ENCODE results near the gene CARD11.

Gene CARD11

GRCh38 chr7:2870471-2870931, 173.2 kb downstream of the CARD11 start (continued):
- TF ChIP-seq TSHZ2 (CRISPR knock-in tag; IDR thresholded peaks at IDR 0.05) = no peak
- no peak for TF ChIP-seq OSR1 (CRISPR knock-in tag; IDR thresholded peaks at IDR 0.05)
- no peak for TF ChIP-seq TOX (CRISPR knock-in tag; IDR thresholded peaks at IDR 0.05; ENCODE audit: borderline replicate concordance)
- TF ChIP-seq ISL1 (CRISPR knock-in tag; IDR thresholded peaks at IDR 0.05) = no peak
- TF ChIP-seq GLIS3 (CRISPR knock-in tag; IDR thresholded peaks at IDR 0.05) = no peak
- no peak for TF ChIP-seq TCF4 (CRISPR knock-in tag; IDR thresholded peaks at IDR 0.05; ENCODE audit: borderline replicate concordance)
- TF ChIP-seq ESRRG (CRISPR knock-in tag; IDR thresholded peaks at IDR 0.05) = no peak
- TF ChIP-seq CSRNP3 (CRISPR knock-in tag; IDR thresholded peaks at IDR 0.05) = no peak
- no peak for TF ChIP-seq BACH2 (CRISPR knock-in tag; IDR thresholded peaks at IDR 0.05; ENCODE audit: borderline replicate concordance)

- TF ChIP-seq OSR1 (CRISPR knock-in tag; IDR thresholded peaks at IDR 0.05) (no peak), ZNF70 (CRISPR knock-in tag; IDR thresholded peaks at IDR 0.05) (no peak), ZC3H10 (CRISPR knock-in tag; IDR thresholded peaks at IDR 0.05) (no peak), BACH2 (CRISPR knock-in tag; IDR thresholded peaks at IDR 0.05; ENCODE audit: borderline replicate concordance) (no peak), ZNF8 (CRISPR knock-in tag; IDR thresholded peaks at IDR 0.05) (no peak), TOX (CRISPR knock-in tag; IDR thresholded peaks at IDR 0.05; ENCODE audit: borderline replicate concordance) (no peak), CSDC2 (CRISPR knock-in tag; IDR thresholded peaks at IDR 0.05) (no peak), PPARA (CRISPR knock-in tag; IDR thresholded peaks at IDR 0.05; ENCODE audit: borderline replicate concordance) (no peak)
These were observed 173.7 kb downstream of the CARD11 start for GRCh38 chr7:2869981-2870380.

GRCh38 chr7:2866601-2867000, 177.1 kb downstream of the CARD11 start:
- no peak for ATAC-seq
- no peak for TF ChIP-seq SNAI2 (CRISPR knock-in tag; IDR thresholded peaks at IDR 0.05)
- TF ChIP-seq RARB (CRISPR knock-in tag; IDR thresholded peaks at IDR 0.05) = no peak
- TF ChIP-seq CSRNP3 (CRISPR knock-in tag; IDR thresholded peaks at IDR 0.05) = no peak
- TF ChIP-seq BACH2 (CRISPR knock-in tag; IDR thresholded peaks at IDR 0.05; ENCODE audit: borderline replicate concordance) = no peak
- no peak for TF ChIP-seq ZC3H10 (CRISPR knock-in tag; IDR thresholded peaks at IDR 0.05)
- TF ChIP-seq PPARA (CRISPR knock-in tag; IDR thresholded peaks at IDR 0.05; ENCODE audit: borderline replicate concordance) = no peak
- TF ChIP-seq TOX (CRISPR knock-in tag; IDR thresholded peaks at IDR 0.05; ENCODE audit: borderline replicate concordance) = no peak
- TF ChIP-seq ISL1 (CRISPR knock-in tag; IDR thresholded peaks at IDR 0.05) = no peak
- TF ChIP-seq ESRRG (CRISPR knock-in tag; IDR thresholded peaks at IDR 0.05) = no peak
- no peak for TF ChIP-seq ZFP3 (CRISPR knock-in tag; IDR thresholded peaks at IDR 0.05)
- no peak for TF ChIP-seq TCF4 (CRISPR knock-in tag; IDR thresholded peaks at IDR 0.05; ENCODE audit: borderline replicate concordance)
- no peak for TF ChIP-seq OSR1 (CRISPR knock-in tag; IDR thresholded peaks at IDR 0.05)
- no peak for TF ChIP-seq PATZ1 (CRISPR knock-in tag; IDR thresholded peaks at IDR 0.05; ENCODE audit: borderline replicate concordance)
- TF ChIP-seq CREB5 (CRISPR knock-in tag; IDR thresholded peaks at IDR 0.05; ENCODE audit: low read depth) = no peak
- no peak for TF ChIP-seq ZNF565 (CRISPR knock-in tag; conservative IDR thresholded peaks at IDR 0.05; ENCODE audit: low read depth)
- TF ChIP-seq ZNF70 (CRISPR knock-in tag; IDR thresholded peaks at IDR 0.05) = no peak

More at GRCh38 chr7:2869981-2870380, 173.7 kb downstream of the CARD11 start:
- ATAC-seq = no peak

Measured in SK-N-SH treated with all-trans-retinoic acid at 6 μM for 48 hours (cell line).